GM12878 (cell line): Measurements from ENCODE around the gene TCF7L2. TPM values are rescaled to one million over a fixed set of nuclear protein-coding genes. Genes with fewer than 3 reads are reported as not detected.

Source experiments
- ATAC-seq: fragments of 200-7000 bp; cut with Tn5 transposase; 3 replicates; pipeline ENCODE4 v1.9.1; 2020; ENCODE audit warnings: mild to moderate bottlenecking, moderate library complexity
- BruUV-seq: library from RNA; stranded (reverse); fragments of 400-500 nt; replicated peaks from 2 replicates; lab custom pipeline; 2021; lab: Mats Ljungman, UMichigan
- CTCF ChIA-PET: fragments of 300-600 bp; sonication (Branson Sonifier 250); formaldehyde crosslinking; extraction: SDS; loops from one replicate; lab custom pipeline; 2021; ENCODE audit warnings: inconsistent platforms; lab: Yijun Ruan, JAX
- POLR2A ChIA-PET: fragments of 350-600 bp; formaldehyde crosslinking; extraction: SDS; loops from one replicate; lab custom pipeline; 2021; ENCODE audit warnings: inconsistent platforms; lab: Charles Lee
- RAD21 ChIA-PET: fragments of 300-600 bp; sonication (Branson Sonifier 250); formaldehyde crosslinking; loops from one replicate; lab custom pipeline; 2023; ENCODE audit warnings: antibody characterized with exemption; ENCODE audit not compliant: unreplicated experiment; lab: Charles Lee
- SMC1A ChIA-PET: fragments of 300-600 bp; sonication (Branson Sonifier 250); formaldehyde crosslinking; loops from one replicate; lab custom pipeline; 2023; ENCODE audit not compliant: unreplicated experiment, uncharacterized antibody; lab: Charles Lee
- DNase-seq: peaks from one replicate; pipeline ENCODE4 v3.0.0-alpha.2; 2011; ENCODE audit warnings: low read depth, low spot score
- FAIRE-seq: peaks from 3 replicates; lab custom pipeline; 2011; peaks lifted over from hg19 to GRCh38; lab: Jason Lieb, UNC
- H2AFZ ChIP-seq: 2 replicates; pipeline ENCODE4 v1.6.0; 2011; ENCODE audit warnings: low read depth, low read length, control low read depth; ENCODE audit not compliant: control insufficient read depth
- H3K27ac ChIP-seq: 2 replicates; pipeline ENCODE4 v1.5.1; 2011; ENCODE audit warnings: control low read depth; ENCODE audit not compliant: control insufficient read depth, insufficient read depth
- H3K27me3 ChIP-seq, 2 experiments: replicated peaks in 1 of 2; 2 replicates each; pipeline versions ENCODE4 v1.6.0 to v1.6.1; 2011; ENCODE audit warnings: low read length in 1 of 2; ENCODE audit not compliant: control insufficient read depth in 2 of 2, insufficient read depth in 2 of 2
- H3K36me3 ChIP-seq, 2 experiments: 2 replicates each; pipeline ENCODE4 v1.5.1; 2011; ENCODE audit warnings: low read length in 1 of 2; ENCODE audit not compliant: control insufficient read depth in 2 of 2, insufficient read depth in 2 of 2
- H3K4me1 ChIP-seq: 2 replicates; pipeline ENCODE4 v1.6.1; 2011; ENCODE audit warnings: mild to moderate bottlenecking, low read length, moderate library complexity, mixed read lengths; ENCODE audit not compliant: control insufficient read depth, insufficient read depth
- H3K4me2 ChIP-seq: 2 replicates; pipeline ENCODE4 v1.6.0; 2011; ENCODE audit warnings: control low read depth; ENCODE audit not compliant: control insufficient read depth, insufficient read depth
- H3K4me3 ChIP-seq: fragments of 200-600 bp; sonication (generic); 2 replicates; pipeline ENCODE4 v1.5.1; 2016
- H3K79me2 ChIP-seq: 2 replicates; pipeline ENCODE4 v1.6.0; 2011; ENCODE audit warnings: low read length; ENCODE audit not compliant: control insufficient read depth, insufficient read depth
- H3K9ac ChIP-seq: 2 replicates; pipeline ENCODE4 v1.8.0; 2011; ENCODE audit warnings: low read length, control low read depth, mixed read lengths; ENCODE audit not compliant: control insufficient read depth, insufficient read depth
- H3K9me3 ChIP-seq: replicated peaks from 3 replicates; pipeline ENCODE4 v1.5.1; 2011; ENCODE audit warnings: mild to moderate bottlenecking, low read length; ENCODE audit not compliant: control insufficient read depth, insufficient read depth
- H4K20me1 ChIP-seq: 2 replicates; pipeline ENCODE4 v1.6.0; 2011; ENCODE audit not compliant: control insufficient read depth, insufficient read depth
- BACH1 ChIP-seq: fragments of 450-650 bp; IDR thresholded peaks from 2 replicates; pipeline ENCODE4 v1.6.1; 2017; ENCODE audit warnings: mild to moderate bottlenecking, borderline replicate concordance
- BCL3 ChIP-seq: IDR thresholded peaks from 2 replicates; pipeline ENCODE4 v1.6.1; 2011; ENCODE audit warnings: borderline replicate concordance, low read depth, mild to moderate bottlenecking, moderate library complexity, low read length; ENCODE audit not compliant: insufficient read depth, poor library complexity, severe bottlenecking
- CBFB ChIP-seq: IDR thresholded peaks from 2 replicates; pipeline ENCODE4 v1.6.1; 2016; ENCODE audit warnings: antibody characterized with exemption, low read depth
- CBX3 ChIP-seq: fragments of 200-600 bp; sonication (generic); IDR thresholded peaks from 2 replicates; pipeline ENCODE4 v1.6.1; 2016; ENCODE audit warnings: low read depth, borderline replicate concordance
- CHD1 ChIP-seq: IDR thresholded peaks from 2 replicates; pipeline ENCODE4 v1.6.1; 2012; ENCODE audit warnings: low read depth, low read length, improper control_type of control experiment
- FOXM1 ChIP-seq: IDR thresholded peaks from 2 replicates; pipeline ENCODE4 v1.6.1; 2012; ENCODE audit warnings: low read depth, mild to moderate bottlenecking, inconsistent platforms, low read length, moderate library complexity
- IKZF1 ChIP-seq: fragments of 450-650 bp; conservative IDR thresholded peaks from 2 replicates; pipeline ENCODE4 v1.6.1; 2017; ENCODE audit warnings: antibody characterized with exemption, mild to moderate bottlenecking
- SRF ChIP-seq, 2 experiments: IDR thresholded peaks; 2 replicates each; pipeline ENCODE4 v1.6.1; 2011; ENCODE audit warnings: low read depth in 2 of 2, low read length in 2 of 2, mild to moderate bottlenecking in 1 of 2, moderate library complexity in 1 of 2
- ZNF217 ChIP-seq: fragments of 450-650 bp; IDR thresholded peaks from 2 replicates; pipeline ENCODE4 v1.6.1; 2017; ENCODE audit warnings: antibody characterized with exemption, mild to moderate bottlenecking
- ZSCAN29 ChIP-seq: fragments of 450-650 bp; IDR thresholded peaks from 2 replicates; pipeline ENCODE4 v1.6.1; 2017; ENCODE audit warnings: mild to moderate bottlenecking, moderate library complexity
- WGBS: methylation state at CpG from one replicate; pipeline ENCODE4 v1.1.6; 2016; ENCODE audit warnings: low lambda C conversion rate; ENCODE audit not compliant: insufficient replicate concordance, insufficient coverage; ENCODE audit errors: missing lambda C conversion rate; 5-methylcytosine and 5-hydroxymethylcytosine counted together
- in situ Hi-C: fragments of 300-500 bp; cut with MboI; formaldehyde crosslinking; loops from 9 replicates; pipeline ENCODE4 v1.14.3; 2018; ENCODE audit warnings: mixed read lengths
- intact Hi-C: fragments of 100-400 bp; cut with micrococcal nuclease; formaldehyde crosslinking; loops from one replicate; pipeline ENCODE4 v1.14.2; 2022; ENCODE audit not compliant: unreplicated experiment
- polyA plus RNA-seq, 11 experiments: library from polyadenylated mRNA; depleted of rRNA in 4 of 11; unstranded in 6 of 11; stranded (reverse) in 5 of 11; fragments of >200 nt; fragmentation: Nextera tagmentation in 4 of 11; fragmentation: Illumina TruSeq in 1 of 11; extraction: Ambion mirVana in 4 of 11; extraction: Trizol in 1 of 11; gene quantifications; 1 replicate in 1 of 11; 2 replicates in 10 of 11; pipeline versions ENCODE4 v1.2.1 to v1.2.3, GENCODE V29; 2011 to 2016; ENCODE audit warnings: inconsistent platforms in 2 of 11, missing spikeins in 2 of 11, low read depth in 1 of 11
- total RNA-seq, 4 experiments: library from RNA; depleted of rRNA in 3 of 4; stranded (reverse); fragments of >200 nt in 3 of 4; fragmentation: Illumina TruSeq in 1 of 4; extraction: Trizol in 1 of 4; gene quantifications; 2 replicates each; pipeline versions ENCODE4 v1.2.1 to v1.2.3, GENCODE V29; 2013 to 2021

TCF7L2 gene
- total and polyA plus RNA-seq, 10 of the 15 experiments (the other 5 are each of a cell fraction or from before 2014, with no cell fraction given) = 0.02 to 1.1 (median 0.35) TPM; not detected in 4

GRCh38 chr10:113015201-113015600, 65.2 kb downstream of the TCF7L2 start (continued):
- TF ChIP-seq BCL3 = no peak
- TF ChIP-seq CBFB = no peak
- TF ChIP-seq SRF (IDR thresholded peaks at IDR 0.05; ENCODE audit: low read depth in 2 of 2, low read length in 2 of 2) = no peak
- TF ChIP-seq, all 136 proteins: peak for 0

GRCh38 chr10:113017376-113017775, 67.3 kb downstream of the TCF7L2 start:
- H3K9me3 ChIP-seq = no peaks in the 10 kb centered on the region
- no peak for TF ChIP-seq BACH1
- no peak for TF ChIP-seq ZNF217
- no peak for TF ChIP-seq ZSCAN29
- TF ChIP-seq CBX3 = no peak
- no peak for TF ChIP-seq FOXM1
- no peak for TF ChIP-seq CHD1
- TF ChIP-seq IKZF1 = no peak
- no peak overlapping the region for H3K4me2 ChIP-seq
- ChIA-PET SMC1A (no interaction called here), POLR2A (no interaction called here), CTCF (no interaction called here), RAD21 (no interaction called here)
- BruUV-seq = no TSS peak
- FAIRE-seq = no peak
- H3K27me3 ChIP-seq = peaks cover 0 to 2% of the 10 kb centered on the region in 2 experiments; a peak in 3 of 4 replicates
- no peak overlapping the region for H3K4me3 ChIP-seq
- 10% methylated on average over 4 of the region's 5 CpGs for WGBS
- DNase-seq = no peak
- in situ Hi-C loops = no loop called here
- H3K79me2 ChIP-seq = no peaks in the 10 kb centered on the region
- H4K20me1 ChIP-seq = no peaks in the 10 kb centered on the region
- H2AFZ ChIP-seq = no peak overlapping the region
- intact Hi-C loops = no loop called here
- ATAC-seq = no peak
- no peaks in the 10 kb centered on the region for H3K36me3 ChIP-seq
- no peaks in the 10 kb centered on the region for H3K4me1 ChIP-seq
- no peak overlapping the region for H3K9ac ChIP-seq
- no peak overlapping the region for H3K27ac ChIP-seq
